Epithelial cell of esophagus (primary cell): ENCODE results near the gene DIP2C.
"Not testable (repeated sequence)": the region's sequence is repeated elsewhere in the genome, so short reads cannot be mapped to it uniquely, and the experiment has no call there.

Source experiments
- DNase-seq: peaks from one replicate; pipeline ENCODE4 v3.0.0; 2010; ENCODE audit warnings: low read depth
- H3K4me3 ChIP-seq: 2 replicates; pipeline ENCODE4 v1.5.1; 2011; ENCODE audit warnings: mild to moderate bottlenecking, low read length, control low read depth
- TF ChIP-seq, protein P1 (sequence below): IDR thresholded peaks from 2 replicates; pipeline ENCODE4 v1.5.1; 2011; ENCODE audit warnings: low read depth, mild to moderate bottlenecking, low read length, control low read depth, inconsistent platforms; ENCODE audit not compliant: insufficient read depth; ENCODE audit errors: missing control alignments

The DIP2C gene

GRCh38 chr10:588246-589165 is 101.0 kb downstream of the DIP2C start:
- no peak overlapping the region for H3K4me3 ChIP-seq
- TF ChIP-seq, protein P1, sequence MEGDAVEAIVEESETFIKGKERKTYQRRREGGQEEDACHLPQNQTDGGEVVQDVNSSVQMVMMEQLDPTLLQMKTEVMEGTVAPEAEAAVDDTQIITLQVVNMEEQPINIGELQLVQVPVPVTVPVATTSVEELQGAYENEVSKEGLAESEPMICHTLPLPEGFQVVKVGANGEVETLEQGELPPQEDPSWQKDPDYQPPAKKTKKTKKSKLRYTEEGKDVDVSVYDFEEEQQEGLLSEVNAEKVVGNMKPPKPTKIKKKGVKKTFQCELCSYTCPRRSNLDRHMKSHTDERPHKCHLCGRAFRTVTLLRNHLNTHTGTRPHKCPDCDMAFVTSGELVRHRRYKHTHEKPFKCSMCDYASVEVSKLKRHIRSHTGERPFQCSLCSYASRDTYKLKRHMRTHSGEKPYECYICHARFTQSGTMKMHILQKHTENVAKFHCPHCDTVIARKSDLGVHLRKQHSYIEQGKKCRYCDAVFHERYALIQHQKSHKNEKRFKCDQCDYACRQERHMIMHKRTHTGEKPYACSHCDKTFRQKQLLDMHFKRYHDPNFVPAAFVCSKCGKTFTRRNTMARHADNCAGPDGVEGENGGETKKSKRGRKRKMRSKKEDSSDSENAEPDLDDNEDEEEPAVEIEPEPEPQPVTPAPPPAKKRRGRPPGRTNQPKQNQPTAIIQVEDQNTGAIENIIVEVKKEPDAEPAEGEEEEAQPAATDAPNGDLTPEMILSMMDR: peak; percentile 19
- DNase-seq: no peak

GRCh38 chr10:586716-587115 is 102.8 kb downstream of the DIP2C start:
- no peak for DNase-seq
- no peak overlapping the region for H3K4me3 ChIP-seq
- TF ChIP-seq, protein P1: no peak

- TF ChIP-seq, protein P1: no peak
- no peak overlapping the region for H3K4me3 ChIP-seq
- no peak for DNase-seq
Measured at GRCh38 chr10:586151-586550, 103.3 kb downstream of the DIP2C start.

DNA sequence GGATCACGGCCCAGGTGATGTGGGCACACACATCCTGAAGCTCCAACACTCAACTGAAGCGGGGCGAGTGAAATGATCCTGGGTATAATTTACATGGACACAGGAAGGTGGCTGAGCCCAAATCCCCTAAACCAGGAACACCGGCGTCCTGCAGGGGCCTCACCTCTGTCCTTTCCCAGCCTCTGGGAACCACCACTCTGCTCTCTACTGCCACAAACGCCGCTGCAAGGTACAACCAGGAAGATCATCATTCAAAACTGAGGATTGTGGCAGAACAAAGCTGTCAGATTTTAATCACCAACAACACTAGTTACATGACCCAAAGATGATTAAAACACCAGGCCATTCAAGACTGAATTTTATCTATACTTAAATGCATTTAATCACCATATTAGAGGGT is 104.0 kb downstream of the DIP2C start:
- TF ChIP-seq, protein P1: no peak
- DNase-seq: no peak
- no peak overlapping the region for H3K4me3 ChIP-seq

- not testable (repeated sequence) for DNase-seq, H3K4me3 ChIP-seq
Measured at GRCh38 chr10:584497-585290, 104.8 kb downstream of the DIP2C start.

DNA sequence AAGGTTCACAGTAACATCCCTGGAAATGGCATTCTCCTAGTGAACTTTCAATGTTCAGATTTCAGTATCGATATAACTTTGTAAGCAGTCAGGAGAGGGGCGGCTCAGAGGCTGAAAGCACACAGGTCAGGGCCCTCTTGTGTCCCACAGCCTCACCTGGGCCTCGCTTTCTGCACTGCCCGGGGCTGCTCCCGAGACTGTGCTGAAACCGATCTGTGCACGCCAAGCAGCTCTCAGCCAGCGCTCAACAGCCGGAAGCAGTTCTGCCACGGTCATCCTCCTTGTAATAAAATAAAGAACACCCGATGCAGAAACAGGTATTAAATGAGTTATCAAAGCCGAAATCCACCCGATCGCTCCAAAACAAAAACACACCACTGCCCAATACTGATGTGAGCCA is 106.0 kb downstream of the DIP2C start:
- TF ChIP-seq, protein P1: no peak
- DNase-seq: no peak
- no peak overlapping the region for H3K4me3 ChIP-seq

- no peak overlapping the region for H3K4me3 ChIP-seq
- DNase-seq: no peak
- TF ChIP-seq, protein P1: no peak
Measured at GRCh38 chr10:581776-582330, 107.6 kb downstream of the DIP2C start.
